ENCODE measurements around the gene ATRNL1. TPM values are rescaled to one million over a fixed set of nuclear protein-coding genes. Genes with fewer than 3 reads are reported as not detected.

ATRNL1 gene
- total and polyA plus RNA-seq, 12 donors: 4.8 to 217 (median 92.4) TPM

GRCh38 chr10:115884331-115884730 is 791.2 kb downstream of the ATRNL1 start:
- TF ChIP-seq CTCF (IDR thresholded peaks at IDR 0.05) (no peak), POLR2A (IDR thresholded peaks at IDR 0.05) (no peak)
- intact Hi-C loops (cut with DNase I): no loop called here
- DNase-seq: no peak
- Histone ChIP-seq H3K27me3 (no peaks in the 10 kb centered on the region), H3K36me3 (replicated peaks in 1 of 2) (no peaks in the 10 kb centered on the region), H3K9me3 (replicated peaks in 1 of 3) (no peaks in the 10 kb centered on the region), H3K27ac (no peak overlapping the region), H3K4me3 (no peak overlapping the region), H3K4me1 (replicated peaks in 1 of 2) (no peaks in the 10 kb centered on the region)
- 87 to 94% (median 90%) methylated on average over 5 of the region's 5 CpGs for WGBS, 4 donors

GRCh38 chr10:115895166-115895565 is 802.0 kb downstream of the ATRNL1 start:
- no peak for TF ChIP-seq POLR2A (IDR thresholded peaks at IDR 0.05)
- TF ChIP-seq CTCF (IDR thresholded peaks at IDR 0.05): no peak
- 80 to 93% (median 90%) methylated on average over 7 of the region's 7 CpGs for WGBS, 4 donors
- no peaks in the 10 kb centered on the region for H3K27me3 ChIP-seq
- no peaks in the 10 kb centered on the region for H3K9me3 ChIP-seq (replicated peaks in 1 of 3)
- H3K27ac ChIP-seq: no peak overlapping the region
- H3K4me1 ChIP-seq (replicated peaks in 1 of 2): no peaks in the 10 kb centered on the region
- intact Hi-C loops (cut with DNase I): no loop called here
- no peak overlapping the region for H3K4me3 ChIP-seq
- H3K36me3 ChIP-seq (replicated peaks in 1 of 2): no peaks in the 10 kb centered on the region
- DNase-seq: no peak

- H3K9me3 ChIP-seq (replicated peaks in 1 of 3): no peaks in the 10 kb centered on the region
- 82 to 91% (median 88%) methylated on average over 1 to 3 of the region's 3 CpGs for WGBS, 4 donors
- TF ChIP-seq CTCF (IDR thresholded peaks at IDR 0.05) (no peak), POLR2A (IDR thresholded peaks at IDR 0.05) (no peak)
These were observed 805.1 kb downstream of the ATRNL1 start for GRCh38 chr10:115898242-115898641.

GRCh38 chr10:115902596-115902995 is 809.4 kb downstream of the ATRNL1 start:
- H3K27me3 ChIP-seq: no peaks in the 10 kb centered on the region
- no peak overlapping the region for H3K27ac ChIP-seq
- intact Hi-C loops (cut with DNase I): no loop called here
- H3K4me3 ChIP-seq: no peak overlapping the region
- 82 to 88% (median 85%) methylated on average over 5 of the region's 5 CpGs for WGBS, 4 donors
- H3K9me3 ChIP-seq (replicated peaks in 1 of 3): no peaks in the 10 kb centered on the region
- no peak for DNase-seq
- TF ChIP-seq POLR2A (IDR thresholded peaks at IDR 0.05) (no peak), CTCF (IDR thresholded peaks at IDR 0.05) (no peak)
- H3K36me3 ChIP-seq (replicated peaks in 1 of 2): no peaks in the 10 kb centered on the region
- no peaks in the 10 kb centered on the region for H3K4me1 ChIP-seq (replicated peaks in 1 of 2)

More at GRCh38 chr10:115898242-115898641, 805.1 kb downstream of the ATRNL1 start:
- no peaks in the 10 kb centered on the region for H3K36me3 ChIP-seq (replicated peaks in 1 of 2)
- no peaks in the 10 kb centered on the region for H3K27me3 ChIP-seq
- no peak overlapping the region for H3K4me3 ChIP-seq
- DNase-seq: no peak
- H3K27ac ChIP-seq: no peak overlapping the region
- H3K4me1 ChIP-seq (replicated peaks in 1 of 2): no peaks in the 10 kb centered on the region
- intact Hi-C loops (cut with DNase I): no loop called here
